ENCODE measurements around the gene PTPRB.
"Not testable (repeated sequence)": the region's sequence is repeated elsewhere in the genome, so short reads cannot be mapped to it uniquely, and the experiment has no call there.

Gene PTPRB

DNA sequence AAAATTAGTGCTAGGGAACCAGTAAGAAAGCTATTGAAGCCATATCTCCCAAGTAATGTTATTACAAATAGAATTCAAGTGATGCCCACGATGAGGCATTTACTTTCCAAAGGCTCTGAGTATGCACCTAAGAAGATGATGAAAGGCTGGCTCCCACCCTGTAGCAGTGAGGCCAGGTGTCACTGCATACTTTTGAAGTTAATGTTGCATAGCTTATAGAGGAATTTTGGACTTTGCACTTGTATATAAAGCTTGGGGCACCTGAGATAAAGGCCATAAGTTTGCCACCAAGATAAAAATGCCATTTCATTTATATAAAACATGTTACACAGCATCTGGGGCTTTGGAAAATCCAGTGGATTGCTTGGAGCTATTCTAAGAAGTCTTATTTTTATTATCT, 96.2 kb downstream of the PTPRB start:
- DNase-seq (ENCODE audit: low read depth), result no peak

DNA sequence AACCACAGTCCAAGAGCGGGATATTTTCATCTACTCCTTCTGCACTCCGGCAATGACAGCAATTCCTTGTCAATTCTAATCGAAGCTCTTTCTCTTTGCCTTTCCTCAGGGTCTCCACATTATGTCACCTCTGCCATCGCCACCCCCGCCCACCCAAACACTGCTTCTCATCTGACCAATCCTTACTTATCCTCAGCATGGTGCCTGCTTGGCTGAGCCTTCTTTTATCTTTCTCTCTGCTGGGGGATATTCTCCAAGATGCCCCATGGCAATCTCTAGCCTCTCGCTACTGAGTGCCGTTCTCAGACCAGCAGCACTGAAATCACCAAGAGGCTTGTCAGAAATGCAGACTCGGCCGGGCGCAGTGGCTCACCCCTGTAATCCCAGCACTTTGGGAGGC, 100.6 kb downstream of the PTPRB start:
- no peak for DNase-seq (ENCODE audit: low read depth)

DNA sequence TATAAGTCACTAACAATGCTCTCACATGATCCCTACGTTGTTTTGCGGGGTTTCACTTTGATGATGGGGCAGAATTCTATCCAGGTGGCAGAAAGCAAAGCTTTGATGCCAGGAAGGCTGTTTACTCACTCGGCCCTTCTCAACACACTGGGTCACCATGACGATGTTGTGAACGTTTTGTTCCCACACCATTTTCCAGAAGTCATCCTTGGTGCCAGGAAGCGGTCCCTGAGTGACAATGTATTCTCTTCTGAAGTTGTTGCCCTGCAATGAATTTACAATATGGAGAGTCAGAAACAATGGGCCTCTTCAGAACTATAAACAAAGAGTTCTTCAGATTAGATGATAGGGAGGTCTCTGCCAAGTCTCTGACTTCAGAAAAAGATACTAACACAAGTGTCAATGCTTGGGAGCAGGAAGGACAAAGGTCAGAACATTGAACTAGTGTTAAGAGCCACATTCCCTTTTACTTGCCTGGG, 101.3 kb downstream of the PTPRB start:
- DNase-seq (ENCODE audit: low read depth), result no peak

- DNase-seq (ENCODE audit: low read depth), result no peak
Observed at GRCh38 chr12:70534466-70534865, 102.8 kb downstream of the PTPRB start.

DNA sequence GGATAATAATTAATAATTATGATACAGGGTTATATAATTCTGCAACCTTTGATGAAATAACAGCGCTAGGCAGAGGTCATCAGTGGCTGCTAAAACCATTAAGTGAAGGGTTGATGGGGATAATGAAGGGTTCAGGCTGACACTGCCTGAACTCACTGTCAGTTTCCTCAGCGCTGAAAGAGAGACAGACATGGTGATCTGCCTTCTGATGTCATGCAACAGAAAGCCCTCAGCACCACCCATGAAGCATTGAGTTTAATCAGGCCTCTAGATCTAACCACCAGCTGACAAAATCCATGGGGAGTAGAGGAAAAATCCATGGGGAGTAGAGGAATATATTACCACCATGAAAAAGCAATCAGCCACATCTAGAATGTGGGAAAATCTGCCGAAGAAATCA, 107.6 kb downstream of the PTPRB start:
- no peak for DNase-seq (ENCODE audit: low read depth)

- DNase-seq (ENCODE audit: low read depth), result no peak
Observed at GRCh38 chr12:70520847-70521246, 116.4 kb downstream of the PTPRB start.

DNA sequence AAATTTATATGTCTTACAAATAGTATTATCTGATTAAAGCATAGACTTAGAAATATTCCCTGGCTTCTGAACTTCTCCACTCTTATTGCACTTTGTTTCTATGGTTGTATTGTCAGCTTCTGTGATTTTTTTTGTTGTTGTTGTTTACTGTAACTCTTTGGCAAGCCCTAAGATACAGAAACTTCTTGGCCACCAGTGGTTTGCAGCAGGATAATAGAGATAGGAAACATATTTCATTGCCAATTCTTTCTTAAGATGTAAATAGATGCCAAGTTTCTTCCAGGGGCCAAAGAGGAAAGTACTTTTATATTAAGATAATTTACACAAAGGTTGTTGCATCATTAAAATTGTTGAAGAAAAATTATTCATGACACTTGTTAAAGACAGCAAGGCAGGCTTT, 123.8 kb downstream of the PTPRB start:
- DNase-seq (ENCODE audit: low read depth), result no peak

DNA sequence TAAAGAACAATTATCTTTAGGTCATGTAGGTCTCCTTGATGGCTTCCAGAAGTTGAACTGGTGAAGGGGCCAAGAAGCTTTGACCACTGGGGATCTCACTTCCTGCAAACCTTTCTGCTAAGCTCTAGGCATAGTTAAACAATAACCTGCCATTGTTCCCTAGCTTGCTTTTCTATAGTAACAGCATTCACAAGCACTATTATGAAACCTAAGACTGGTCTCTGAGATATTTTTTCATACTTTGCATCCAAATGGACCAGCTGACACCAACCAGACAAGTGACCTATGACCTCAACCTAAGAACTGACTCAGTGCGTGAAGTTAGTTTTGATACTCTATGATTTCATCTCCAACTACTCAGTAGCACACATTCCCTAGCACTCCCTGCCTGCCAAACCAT, 129.1 kb downstream of the PTPRB start:
- no peak for DNase-seq (ENCODE audit: low read depth)

GRCh38 chr12:70507442-70507841, 129.8 kb downstream of the PTPRB start:
- no peak for DNase-seq (ENCODE audit: low read depth)

- no peak for DNase-seq (ENCODE audit: low read depth)
Observed at GRCh38 chr12:70497508-70497907, 139.7 kb downstream of the PTPRB start.

DNA sequence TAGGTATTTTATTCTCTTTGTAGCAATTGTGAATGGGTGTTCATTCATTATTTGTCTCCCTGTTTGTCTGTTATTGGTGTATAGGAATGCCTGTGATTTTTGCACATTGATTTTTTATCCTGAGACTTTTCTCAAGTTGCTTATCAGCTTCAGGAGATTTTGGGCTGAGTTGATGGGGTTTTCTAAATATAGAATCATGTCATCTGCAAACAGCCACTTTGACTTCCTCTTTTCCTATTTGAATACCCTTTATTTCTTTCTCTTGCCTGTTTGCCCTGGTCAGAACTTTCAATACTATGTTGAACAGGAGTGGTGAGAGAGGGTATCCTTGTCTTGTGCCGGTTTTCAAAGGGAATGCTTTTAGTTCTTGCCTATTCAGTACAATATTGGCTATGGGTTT, 144.3 kb downstream of the PTPRB start:
- DNase-seq (ENCODE audit: low read depth), result not testable (repeated sequence)

- DNase-seq (ENCODE audit: low read depth), result not testable (repeated sequence)
Observed at GRCh38 chr12:70490928-70491327, 146.3 kb downstream of the PTPRB start.

- DNase-seq (ENCODE audit: low read depth), result no peak
Observed at GRCh38 chr12:70487440-70487839, 149.8 kb downstream of the PTPRB start.

- no peak for DNase-seq (ENCODE audit: low read depth)
Observed at GRCh38 chr12:70486588-70486987, 150.6 kb downstream of the PTPRB start.

- DNase-seq (ENCODE audit: low read depth), result no peak
Observed at GRCh38 chr12:70485704-70486103, 151.5 kb downstream of the PTPRB start.

GRCh38 chr12:70484464-70484863, 152.8 kb downstream of the PTPRB start:
- DNase-seq (ENCODE audit: low read depth), result no peak

DNA sequence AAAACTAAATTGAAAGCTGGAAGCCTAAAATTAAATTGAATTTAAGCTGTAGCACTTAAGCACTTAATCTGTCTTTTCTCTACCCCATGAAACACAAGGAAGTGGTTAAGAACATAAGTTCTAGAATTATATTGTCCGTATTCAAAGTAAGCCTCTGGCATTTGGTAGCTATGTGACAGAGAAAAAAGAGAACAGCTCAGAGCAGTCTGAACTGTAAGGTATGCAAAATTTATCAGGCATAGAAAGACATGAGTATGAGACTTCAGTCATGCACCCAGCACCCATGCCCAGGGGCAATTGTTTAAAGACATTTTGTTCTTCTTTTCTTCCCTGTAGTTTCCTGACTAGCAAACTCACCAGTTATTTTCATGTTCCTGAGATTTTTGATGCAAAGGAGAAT, 154.5 kb downstream of the PTPRB start:
- no peak for DNase-seq (ENCODE audit: low read depth)

- DNase-seq (ENCODE audit: low read depth), result no peak
Observed at GRCh38 chr12:70469221-70469820, 167.9 kb downstream of the PTPRB start.

DNA sequence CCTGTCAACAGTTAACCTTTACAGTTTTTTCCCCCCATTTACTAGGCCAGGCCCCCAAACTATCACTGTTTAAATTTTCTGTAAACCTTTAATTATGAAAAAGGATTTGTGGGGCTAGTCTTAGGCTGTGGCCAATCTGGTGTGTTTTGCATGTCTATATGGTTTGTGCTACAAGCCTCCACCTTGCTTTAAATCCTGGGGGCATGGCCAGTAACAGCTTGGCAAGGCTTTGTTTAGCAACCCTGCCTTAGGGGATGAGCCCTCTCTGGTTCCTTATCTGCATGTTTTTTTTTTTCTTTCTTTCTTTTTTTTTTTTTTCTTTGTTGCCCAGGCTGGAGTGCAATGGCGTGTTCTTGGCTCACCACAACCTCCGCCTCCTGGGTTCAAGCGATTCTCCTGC, 168.5 kb downstream of the PTPRB start:
- no peak for DNase-seq (ENCODE audit: low read depth)

GRCh38 chr12:70467918-70468733, 169.1 kb downstream of the PTPRB start:
- DNase-seq (ENCODE audit: low read depth), result no peak

GRCh38 chr12:70467476-70467875, 169.8 kb downstream of the PTPRB start:
- no peak for DNase-seq (ENCODE audit: low read depth)

DNA sequence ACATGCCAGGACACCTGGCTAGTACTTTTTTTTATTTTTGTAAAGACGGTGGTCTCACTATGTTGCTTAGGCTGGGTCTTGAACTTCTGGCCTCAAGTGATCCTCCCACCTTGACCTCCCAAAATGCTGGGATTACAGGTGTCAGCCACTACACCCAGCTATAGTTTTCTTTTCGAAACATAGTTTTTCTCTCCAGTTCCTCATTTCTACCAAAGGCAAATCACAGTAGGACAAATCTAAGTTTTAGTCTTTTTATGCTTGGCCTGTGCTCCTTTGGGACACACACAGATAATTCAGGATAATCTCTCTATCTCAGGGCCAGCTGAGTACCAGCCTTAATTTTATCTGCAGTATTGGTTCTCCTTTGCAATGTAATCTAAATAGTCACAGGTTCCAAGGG, 170.5 kb downstream of the PTPRB start:
- DNase-seq (ENCODE audit: low read depth), result no peak

Measured in fibroblast of gingiva (primary cell).